Skeletal muscle satellite cell (primary cell): ENCODE measurements around the gene HOXB6. TPM values are rescaled to one million over a fixed set of nuclear protein-coding genes. Genes with fewer than 3 reads are reported as not detected.

Experiments used
- small RNA-seq: library from RNA; depleted of rRNA; stranded (forward); fragments of <200 nt; gene quantifications from one replicate; pipeline ENCODE3, GENCODE V24; 2012

The HOXB6 gene

Small RNA genes within 50 kb of the gene (small RNA-seq; reads per million reads assigned to genes)
- not detected for gene MIR196A1
